Chondrocyte (in vitro differentiated cells): ENCODE data around the gene COL4A2. TPM values are rescaled to one million over a fixed set of nuclear protein-coding genes. Genes with fewer than 3 reads are reported as not detected.

Experiments used
- DNase-seq: peaks from one replicate; pipeline ENCODE4 v3.0.0; 2021; ENCODE audit warnings: mixed read lengths, low spot score
- H3K27ac Mint-ChIP-seq: one replicate; pipeline ENCODE4 v1.8.0; 2021; ENCODE audit warnings: mild to moderate bottlenecking, moderate library complexity, mixed read lengths; ENCODE audit not compliant: unreplicated experiment
- H3K27me3 Mint-ChIP-seq: 2 replicates; pipeline ENCODE4 v1.8.0; 2021; ENCODE audit warnings: low read depth, mixed read lengths
- H3K36me3 Mint-ChIP-seq: 2 replicates; pipeline ENCODE4 v1.8.0; 2021; ENCODE audit warnings: low read depth, mixed read lengths
- H3K4me1 Mint-ChIP-seq: 2 replicates; pipeline ENCODE4 v1.8.0; 2021; ENCODE audit warnings: low read depth, mild to moderate bottlenecking, mixed read lengths
- H3K4me3 Mint-ChIP-seq: one replicate; pipeline ENCODE4 v1.8.0; 2021; ENCODE audit warnings: mild to moderate bottlenecking, moderate library complexity, mixed read lengths; ENCODE audit not compliant: unreplicated experiment
- H3K9me3 Mint-ChIP-seq: 2 replicates; pipeline ENCODE4 v1.8.0; 2021; ENCODE audit warnings: low read depth, mixed read lengths
- total RNA-seq: library from RNA; stranded (reverse); gene quantifications from 3 replicates; pipeline ENCODE4 v1.2.1, GENCODE V29; 2021
- TF ChIP-seq, protein P1 (sequence below): fragments of 200-600 bp; sonication (generic); IDR thresholded peaks from 2 replicates; pipeline ENCODE4 v1.5.0; 2021; ENCODE audit warnings: antibody characterized with exemption, mild to moderate bottlenecking, moderate library complexity

COL4A2 gene
- total RNA-seq, 1 donor from 2014 or later: 2,366 TPM

- Mint-ChIP-seq H3K36me3 (peaks cover 65% of the 10 kb centered on the region), H3K4me3 (no peak overlapping the region), H3K9me3 (no peaks in the 10 kb centered on the region)
These were observed 185.9 kb downstream of the COL4A2 start for GRCh38 chr13:110492679-110493593.

GRCh38 chr13:110493613-110494012 is 186.5 kb downstream of the COL4A2 start:
- no peak for DNase-seq
- H3K27ac Mint-ChIP-seq: peak overlapping the region; percentile 70
- H3K4me3 Mint-ChIP-seq: no peak overlapping the region
- H3K9me3 Mint-ChIP-seq: no peaks in the 10 kb centered on the region
- peaks cover 22% of the 10 kb centered on the region for H3K4me1 Mint-ChIP-seq
- H3K27me3 Mint-ChIP-seq: no peaks in the 10 kb centered on the region
- peaks cover 68% of the 10 kb centered on the region for H3K36me3 Mint-ChIP-seq
- TF ChIP-seq, protein P1, sequence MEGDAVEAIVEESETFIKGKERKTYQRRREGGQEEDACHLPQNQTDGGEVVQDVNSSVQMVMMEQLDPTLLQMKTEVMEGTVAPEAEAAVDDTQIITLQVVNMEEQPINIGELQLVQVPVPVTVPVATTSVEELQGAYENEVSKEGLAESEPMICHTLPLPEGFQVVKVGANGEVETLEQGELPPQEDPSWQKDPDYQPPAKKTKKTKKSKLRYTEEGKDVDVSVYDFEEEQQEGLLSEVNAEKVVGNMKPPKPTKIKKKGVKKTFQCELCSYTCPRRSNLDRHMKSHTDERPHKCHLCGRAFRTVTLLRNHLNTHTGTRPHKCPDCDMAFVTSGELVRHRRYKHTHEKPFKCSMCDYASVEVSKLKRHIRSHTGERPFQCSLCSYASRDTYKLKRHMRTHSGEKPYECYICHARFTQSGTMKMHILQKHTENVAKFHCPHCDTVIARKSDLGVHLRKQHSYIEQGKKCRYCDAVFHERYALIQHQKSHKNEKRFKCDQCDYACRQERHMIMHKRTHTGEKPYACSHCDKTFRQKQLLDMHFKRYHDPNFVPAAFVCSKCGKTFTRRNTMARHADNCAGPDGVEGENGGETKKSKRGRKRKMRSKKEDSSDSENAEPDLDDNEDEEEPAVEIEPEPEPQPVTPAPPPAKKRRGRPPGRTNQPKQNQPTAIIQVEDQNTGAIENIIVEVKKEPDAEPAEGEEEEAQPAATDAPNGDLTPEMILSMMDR: no peak

More at GRCh38 chr13:110492679-110493593, 185.9 kb downstream of the COL4A2 start:
- Mint-ChIP-seq H3K4me1 (peaks cover 17% of the 10 kb centered on the region), H3K27ac (peak overlapping the region; percentile 51), H3K27me3 (no peaks in the 10 kb centered on the region)
- TF ChIP-seq, protein P1: no peak
- DNase-seq: no peak

DNA sequence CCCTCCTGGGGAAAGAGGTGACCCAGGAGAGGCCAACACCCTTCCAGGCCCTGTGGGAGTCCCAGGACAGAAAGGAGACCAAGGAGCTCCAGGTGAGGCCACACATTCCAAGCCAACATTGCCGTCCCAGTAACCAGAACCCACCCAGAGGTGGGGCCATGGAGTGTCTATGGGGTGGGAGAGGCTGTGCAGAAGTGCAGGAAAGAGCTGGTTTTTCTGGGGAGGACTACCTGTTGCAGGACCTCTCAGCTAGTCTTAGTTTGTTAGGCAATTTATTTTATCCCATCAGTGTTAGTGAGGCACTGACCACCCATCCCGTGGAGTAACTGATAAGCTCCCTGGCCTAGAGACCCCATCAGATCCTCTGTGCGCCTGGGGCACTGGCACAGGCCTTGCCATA is 188.3 kb downstream of the COL4A2 start:
- Mint-ChIP-seq H3K4me1 (peaks cover 39% of the 10 kb centered on the region), H3K27ac (no peak overlapping the region), H3K4me3 (no peak overlapping the region), H3K9me3 (no peaks in the 10 kb centered on the region), H3K36me3 (peaks cover 71% of the 10 kb centered on the region), H3K27me3 (no peaks in the 10 kb centered on the region)
- TF ChIP-seq, protein P1: no peak
- DNase-seq: no peak

- H3K4me3 Mint-ChIP-seq: no peak overlapping the region
- no peaks in the 10 kb centered on the region for H3K9me3 Mint-ChIP-seq
- no peak for DNase-seq
- H3K27ac Mint-ChIP-seq: peak overlapping the region; percentile 22
- peaks cover 69% of the 10 kb centered on the region for H3K36me3 Mint-ChIP-seq
- TF ChIP-seq, protein P1: no peak
- H3K27me3 Mint-ChIP-seq: no peaks in the 10 kb centered on the region
- H3K4me1 Mint-ChIP-seq: peaks cover 39% of the 10 kb centered on the region
These were observed 188.8 kb downstream of the COL4A2 start for GRCh38 chr13:110495881-110496280.

DNA sequence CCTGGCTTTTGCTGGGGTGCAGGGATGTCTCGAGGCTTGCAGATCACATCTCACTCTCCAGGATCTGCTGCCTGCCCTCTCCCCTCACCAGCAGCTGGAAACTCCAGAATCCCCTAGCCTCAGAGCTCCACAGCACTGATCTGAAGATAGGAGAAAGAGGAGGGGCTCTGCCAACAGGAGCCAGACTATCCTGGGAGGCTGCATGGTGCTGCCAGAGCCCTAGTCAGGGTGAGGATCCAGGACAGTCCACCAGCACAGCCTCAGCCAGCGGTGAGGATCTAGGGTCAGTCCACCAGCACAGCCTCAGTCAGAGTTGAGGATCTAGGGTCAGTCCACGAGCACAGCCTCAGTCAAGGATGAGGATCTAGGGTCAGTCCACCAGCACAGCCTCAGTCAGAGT is 189.2 kb downstream of the COL4A2 start:
- H3K4me1 Mint-ChIP-seq: peaks cover 39% of the 10 kb centered on the region
- H3K36me3 Mint-ChIP-seq: peaks cover 69% of the 10 kb centered on the region

More for the DNA sequence above, 189.2 kb downstream of the COL4A2 start:
- H3K27me3 Mint-ChIP-seq: no peaks in the 10 kb centered on the region
- TF ChIP-seq, protein P1: no peak
- no peak for DNase-seq
- no peak overlapping the region for H3K4me3 Mint-ChIP-seq
- no peaks in the 10 kb centered on the region for H3K9me3 Mint-ChIP-seq
- peak overlapping the region; percentile 22 for H3K27ac Mint-ChIP-seq
